Neuronal stem cell (in vitro differentiated cells): ENCODE data around the gene C1S.

Experiments
- DNase-seq: peaks from one replicate; pipeline ENCODE4 v3.0.0-alpha.2; 2013; ENCODE audit warnings: low spot score
- H2AFZ ChIP-seq: one replicate; pipeline ENCODE4 v1.6.1; 2013; ENCODE audit warnings: mild to moderate bottlenecking, low read length, inconsistent platforms
- H2AK5ac ChIP-seq: 2 replicates; pipeline ENCODE4 v1.6.1; 2013; ENCODE audit warnings: low read depth, mild to moderate bottlenecking, inconsistent platforms, low read length, moderate library complexity, mixed read lengths
- H2BK120ac ChIP-seq: 2 replicates; pipeline ENCODE4 v1.6.1; 2013; ENCODE audit warnings: low read depth, mild to moderate bottlenecking, inconsistent platforms, low read length, moderate library complexity, mixed read lengths
- H2BK12ac ChIP-seq: one replicate; pipeline ENCODE4 v1.6.1; 2013; ENCODE audit warnings: low read length, inconsistent platforms
- H2BK15ac ChIP-seq: 2 replicates; pipeline ENCODE4 v1.6.1; 2013; ENCODE audit warnings: mild to moderate bottlenecking, low read length, inconsistent platforms, mixed read lengths
- H2BK5ac ChIP-seq: one replicate; pipeline ENCODE4 v1.6.1; 2013; ENCODE audit warnings: inconsistent platforms, mild to moderate bottlenecking, low read length, moderate library complexity
- H3K14ac ChIP-seq: one replicate; pipeline ENCODE4 v1.6.1; 2013; ENCODE audit warnings: low read length, inconsistent platforms
- H3K18ac ChIP-seq: 2 replicates; pipeline ENCODE4 v1.6.1; 2013; ENCODE audit warnings: low read length, inconsistent platforms
- H3K23ac ChIP-seq: 2 replicates; pipeline ENCODE4 v1.6.1; 2013; ENCODE audit warnings: low read depth, mild to moderate bottlenecking, mixed read lengths, low read length, inconsistent platforms; ENCODE audit not compliant: poor library complexity
- H3K27ac ChIP-seq: replicated peaks from 3 replicates; pipeline ENCODE4 v1.5.1; 2013; ENCODE audit warnings: low read length, inconsistent platforms
- H3K27me3 ChIP-seq, 3 experiments: 2 replicates each; pipeline ENCODE4 v1.6.1; 2013; ENCODE audit warnings: low read length in 3 of 3, mild to moderate bottlenecking in 2 of 3, inconsistent platforms in 1 of 3, low read depth in 1 of 3, mixed read lengths in 1 of 3, moderate library complexity in 1 of 3; ENCODE audit not compliant: control insufficient read depth in 3 of 3, insufficient read depth in 3 of 3
- H3K36me3 ChIP-seq, 2 donors: replicated peaks in 1 of 2; 2 replicates each; pipeline ENCODE4 v1.6.1; 2013; ENCODE audit warnings: low read length in 2 of 2; ENCODE audit not compliant: control insufficient read depth in 2 of 2, insufficient read depth in 2 of 2
- H3K4ac ChIP-seq: 2 replicates; pipeline ENCODE4 v1.6.1; 2013; ENCODE audit warnings: inconsistent platforms, mild to moderate bottlenecking, low read length, moderate library complexity
- H3K4me1 ChIP-seq, 2 donors: 1 replicate in 1 of 2; 2 replicates in 1 of 2; pipeline ENCODE4 v1.6.1; 2013; ENCODE audit warnings: low read length in 2 of 2, low read depth in 1 of 2; ENCODE audit not compliant: control insufficient read depth in 2 of 2, insufficient read depth in 1 of 2
- H3K4me2 ChIP-seq: one replicate; pipeline ENCODE4 v1.6.1; 2013; ENCODE audit warnings: mild to moderate bottlenecking, low read length, inconsistent platforms; ENCODE audit not compliant: insufficient read depth, poor library complexity, severe bottlenecking
- H3K4me3 ChIP-seq, 2 donors: 2 replicates each; pipeline ENCODE4 v1.5.1; 2013; ENCODE audit warnings: low read length in 2 of 2, mild to moderate bottlenecking in 2 of 2, inconsistent platforms in 1 of 2, moderate library complexity in 1 of 2
- H3K79me1 ChIP-seq: one replicate; pipeline ENCODE4 v1.6.1; 2013; ENCODE audit warnings: low read depth, mild to moderate bottlenecking, inconsistent platforms, low read length, moderate library complexity
- H3K9ac ChIP-seq: one replicate; pipeline ENCODE4 v1.6.1; 2013; ENCODE audit warnings: mild to moderate bottlenecking, low read depth, low read length, inconsistent platforms; ENCODE audit not compliant: poor library complexity
- H3K9me3 ChIP-seq, 2 donors: replicated peaks in 1 of 2; 2 replicates each; pipeline versions ENCODE3 to v1.6.1; 2013; ENCODE audit warnings: low read length in 2 of 2, mild to moderate bottlenecking in 2 of 2, inconsistent platforms in 1 of 2, low read depth in 1 of 2, mixed read lengths in 1 of 2, moderate library complexity in 1 of 2; ENCODE audit not compliant: control insufficient read depth in 2 of 2, insufficient read depth in 1 of 2
- H4K8ac ChIP-seq: one replicate; pipeline ENCODE4 v1.6.1; 2013; ENCODE audit warnings: low read depth, mild to moderate bottlenecking, inconsistent platforms, low read length, moderate library complexity
- H4K91ac ChIP-seq: one replicate; pipeline ENCODE4 v1.6.1; 2013; ENCODE audit warnings: low read length, low read depth, mild to moderate bottlenecking, inconsistent platforms; ENCODE audit not compliant: poor library complexity
- WGBS, 2 donors: extraction: QIAGEN DNeasy Blood & Tissue Kit; methylation state at CpG; one replicate each; pipeline ENCODE4 v1.1.7; 2013; ENCODE audit warnings: missing lambda C conversion rate in 2 of 2, mixed read lengths in 1 of 2; ENCODE audit not compliant: insufficient read length in 2 of 2, insufficient replicate concordance in 1 of 2; ENCODE audit errors: extremely low coverage in 2 of 2; 5-methylcytosine and 5-hydroxymethylcytosine counted together

The C1S gene

DNA sequence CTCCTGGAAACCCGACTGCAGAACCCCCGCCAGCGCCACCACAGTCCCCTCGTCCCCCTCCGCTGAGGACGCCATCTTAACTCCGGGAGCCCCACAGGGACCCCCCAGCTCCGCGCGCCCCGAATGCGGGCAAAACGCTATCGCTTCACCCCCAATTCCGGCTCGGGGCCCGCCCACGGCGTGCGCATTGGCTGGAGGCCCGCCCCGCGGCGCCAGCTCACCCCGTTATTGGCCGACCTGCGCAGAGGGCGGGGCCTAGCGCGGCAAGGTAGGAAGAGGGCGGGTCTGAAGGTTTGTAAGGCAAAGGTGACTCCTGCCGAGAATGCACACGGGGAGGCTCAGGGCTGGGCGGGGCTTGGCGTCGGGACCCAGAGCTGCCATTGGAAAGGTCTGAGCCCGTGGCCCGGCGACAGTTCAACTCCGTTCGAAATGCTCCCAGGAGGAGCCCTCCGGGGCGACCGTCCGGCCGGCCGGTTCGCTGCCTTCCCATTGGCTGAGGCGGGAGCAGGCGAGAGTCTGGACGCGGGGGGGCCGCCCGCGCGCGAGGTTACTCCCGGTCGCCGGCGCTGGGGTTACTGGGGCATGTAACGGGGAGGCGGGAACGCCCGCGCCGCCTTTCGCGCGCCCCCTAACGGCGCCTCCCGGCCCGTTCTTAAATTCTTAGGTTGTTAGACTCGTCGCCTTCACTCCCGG, 42.0 kb upstream of the C1S start, which contains the start of gene LPCAT3:
Gene LPCAT3, minus strand, starts transcription at position 127 of the 693 bp plus-strand sequence. Its CDS starts 52 bp downstream, at position 75.
- peaks cover 6 to 11% of the 10 kb centered on the region in 2 donors for H3K4me1 ChIP-seq
- H2AFZ ChIP-seq = peak within 1 kb of the TSS; percentile 97
- peak within 1 kb of the TSS; percentile 32 for H2BK15ac ChIP-seq
- no peak within 1 kb of the TSS for H4K91ac ChIP-seq
- H2BK120ac ChIP-seq = peak within 1 kb of the TSS; percentile 16
- no peak within 1 kb of the TSS for H2AK5ac ChIP-seq
- peaks cover 5% of the 10 kb centered on the region for H3K79me1 ChIP-seq
- no CpG with 5 or more reads among the region's 77 CpGs for WGBS, 2 donors
- peak; percentile 96 for DNase-seq
- H2BK5ac ChIP-seq = peak within 1 kb of the TSS; percentile 98
- peak within 1 kb of the TSS; percentile 66 for H3K14ac ChIP-seq
- peak within 1 kb of the TSS; percentile 65 to 89 for H3K4me3 ChIP-seq
- no peak within 1 kb of the TSS for H3K4ac ChIP-seq
- H3K36me3 ChIP-seq = peaks cover 1 to 20% of the 10 kb centered on the region in 2 donors
- no peaks in the 10 kb centered on the region for H3K27me3 ChIP-seq
- peak within 1 kb of the TSS; percentile 74 for H3K23ac ChIP-seq
- H3K9ac ChIP-seq = peak within 1 kb of the TSS; percentile 85
- H2BK12ac ChIP-seq = no peak within 1 kb of the TSS
- H3K27ac ChIP-seq = peak within 1 kb of the TSS; percentile 97
- peak within 1 kb of the TSS; percentile 96 for H3K18ac ChIP-seq
- no peak within 1 kb of the TSS for H4K8ac ChIP-seq
- no peaks in the 10 kb centered on the region for H3K9me3 ChIP-seq
- peak within 1 kb of the TSS; percentile 77 for H3K4me2 ChIP-seq

DNA sequence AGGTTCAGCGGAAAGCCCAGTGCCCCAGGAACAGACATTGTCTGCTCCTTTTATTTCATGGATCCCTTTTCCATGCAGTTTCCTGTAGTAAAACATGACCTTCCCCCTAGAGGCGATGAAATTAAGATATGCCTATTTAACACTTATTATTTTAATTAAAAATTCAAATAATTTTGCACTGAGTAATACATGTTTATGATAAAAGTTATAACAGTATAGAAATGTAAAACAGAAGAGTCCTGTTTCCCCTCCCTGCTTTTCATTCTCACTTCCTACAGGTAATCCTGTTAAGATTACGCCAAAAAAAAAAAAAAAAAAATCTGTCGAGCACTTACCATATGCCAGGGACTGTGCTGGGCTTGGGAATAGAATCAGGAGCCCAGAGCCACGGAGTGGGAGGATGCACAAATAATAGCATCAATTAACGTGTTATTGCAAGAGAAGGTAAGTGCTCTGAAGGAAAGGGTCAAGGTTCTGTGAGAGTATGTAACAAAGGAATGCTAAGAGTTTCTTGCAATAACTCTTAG, 41.4 kb upstream of the C1S start:
- H3K27me3 ChIP-seq = peaks cover 0 to 5% (median 0%) of the 10 kb centered on the region in 3 experiments

DNA sequence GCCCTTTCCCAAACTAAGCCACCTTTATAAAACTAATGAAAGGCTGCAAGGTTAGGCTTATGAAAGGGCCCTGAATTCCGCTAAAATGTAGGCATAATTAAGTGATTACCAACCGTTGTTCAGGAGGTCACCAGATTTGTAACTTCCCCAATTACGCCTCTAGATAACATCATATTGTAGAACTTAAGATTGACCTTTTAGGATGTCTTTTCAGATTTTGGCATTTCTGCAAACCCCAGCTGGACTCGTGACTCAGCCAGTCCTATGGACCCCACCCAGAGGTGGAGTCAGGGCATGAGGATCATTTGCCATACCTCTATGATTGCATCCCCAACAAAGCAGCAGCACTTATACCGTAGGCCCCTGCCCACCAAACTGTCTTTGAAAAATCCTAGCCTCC, 38.6 kb upstream of the C1S start:
- Histone ChIP-seq H3K79me1 (peaks cover 5% of the 10 kb centered on the region), H4K91ac (no peak overlapping the region), H3K23ac (no peak overlapping the region), H3K9ac (no peak overlapping the region), H2AK5ac (no peak overlapping the region), H2BK120ac (no peak overlapping the region), H3K4ac (no peak overlapping the region), H3K4me1 (peaks cover 6 to 11% of the 10 kb centered on the region in 2 donors), H4K8ac (no peak overlapping the region), H2BK5ac (no peak overlapping the region), H2BK12ac (no peak overlapping the region), H2AFZ (no peak overlapping the region), H3K14ac (no peak overlapping the region), H3K4me3 (no peak overlapping the region), H3K36me3 (no peaks in the 10 kb centered on the region), H3K18ac (no peak overlapping the region), H2BK15ac (no peak overlapping the region), H3K4me2 (no peak overlapping the region), H3K27ac (no peak overlapping the region), H3K27me3 (peaks cover 0 to 6% (median 0%) of the 10 kb centered on the region in 3 experiments), H3K9me3 (no peaks in the 10 kb centered on the region)
- WGBS, 2 donors = no CpG with 5 or more reads among the region's 5 CpGs
- no peak for DNase-seq

More for the DNA sequence above, 41.4 kb upstream of the C1S start:
- Histone ChIP-seq H3K27ac (peak overlapping the region; percentile 97), H3K23ac (no peak overlapping the region), H3K79me1 (peaks cover 5% of the 10 kb centered on the region), H3K9ac (no peak overlapping the region), H3K14ac (no peak overlapping the region), H3K36me3 (peaks cover 1 to 16% of the 10 kb centered on the region in 2 donors), H3K4ac (no peak overlapping the region), H3K18ac (no peak overlapping the region), H2BK5ac (no peak overlapping the region), H2AK5ac (no peak overlapping the region), H3K4me2 (no peak overlapping the region), H2BK12ac (no peak overlapping the region), H3K4me1 (peaks cover 6 to 11% of the 10 kb centered on the region in 2 donors), H2BK15ac (no peak overlapping the region), H3K9me3 (no peaks in the 10 kb centered on the region), H4K91ac (no peak overlapping the region), H2AFZ (peak overlapping the region; percentile 97), H4K8ac (no peak overlapping the region), H2BK120ac (no peak overlapping the region), H3K4me3 (peak overlapping the region in 1 of 2 donors; percentile 65)
- WGBS, 2 donors = no CpG with 5 or more reads among the region's 6 CpGs
- DNase-seq = no peak

DNA sequence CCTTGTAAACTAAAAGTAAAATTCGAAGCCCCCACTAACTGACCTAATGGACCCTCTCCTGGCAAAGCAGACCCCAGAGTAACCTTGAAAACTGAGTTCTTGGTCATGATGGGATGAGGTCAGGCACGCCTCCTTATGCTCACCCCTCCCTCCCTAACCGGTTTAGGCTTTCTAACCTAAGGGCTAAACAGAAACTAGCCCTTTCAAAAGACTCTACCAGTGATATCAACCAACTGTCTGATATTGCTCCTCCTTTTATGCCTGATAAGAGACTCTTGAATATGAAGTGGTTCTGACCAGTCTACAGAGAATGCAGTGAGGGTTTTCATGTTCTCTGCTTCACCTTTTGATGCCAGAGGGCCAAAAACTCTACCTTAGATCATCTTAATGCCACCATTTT, 37.4 kb upstream of the C1S start:
- Histone ChIP-seq H3K4me3 (no peak overlapping the region), H3K9ac (no peak overlapping the region), H3K4me2 (no peak overlapping the region), H3K9me3 (no peaks in the 10 kb centered on the region), H3K27me3 (peaks cover 0 to 6% (median 0%) of the 10 kb centered on the region in 3 experiments), H3K4me1 (peaks cover 0 to 3% of the 10 kb centered on the region in 2 donors), H3K36me3 (no peaks in the 10 kb centered on the region), H3K23ac (no peak overlapping the region), H2BK120ac (no peak overlapping the region), H4K91ac (no peak overlapping the region), H4K8ac (no peak overlapping the region), H2AFZ (no peak overlapping the region), H2AK5ac (no peak overlapping the region), H2BK5ac (no peak overlapping the region), H2BK12ac (no peak overlapping the region), H3K27ac (no peak overlapping the region), H2BK15ac (no peak overlapping the region), H3K79me1 (peaks cover under 1% of the 10 kb centered on the region), H3K18ac (no peak overlapping the region), H3K14ac (no peak overlapping the region), H3K4ac (no peak overlapping the region)
- WGBS, 2 donors = no CpG with 5 or more reads among the region's 3 CpGs
- DNase-seq = no peak
